GM23338 (cell line): Measurements from ENCODE around the gene C1R. TPM values are rescaled to one million over a fixed set of nuclear protein-coding genes. Genes with fewer than 3 reads are reported as not detected.

Experiments
- ATAC-seq: fragments of 200-7000 bp; cut with Tn5 transposase; 3 replicates; pipeline ENCODE4 v1.9.1; 2020
- DNase-seq: peaks from one replicate; pipeline ENCODE4 v3.0.0-alpha.2; 2015; ENCODE audit warnings: low spot score
- H2AFZ ChIP-seq: fragments of 200-600 bp; sonication (generic); 2 replicates; pipeline ENCODE4 v1.8.0; 2016; ENCODE audit warnings: antibody characterized with exemption, mild to moderate bottlenecking, moderate library complexity
- H3F3A ChIP-seq: fragments of 200-600 bp; sonication (generic); replicated peaks from 2 replicates; pipeline ENCODE4 v1.8.0; 2017; ENCODE audit warnings: antibody characterized with exemption, mixed run types, low read depth
- H3K27ac ChIP-seq: fragments of 200-600 bp; sonication (generic); 2 replicates; pipeline ENCODE4 v1.6.1; 2016; ENCODE audit warnings: low read depth
- H3K27me3 ChIP-seq: fragments of 200-600 bp; sonication (generic); 2 replicates; pipeline ENCODE4 v1.8.0; 2016; ENCODE audit warnings: mild to moderate bottlenecking, mixed run types, moderate library complexity; ENCODE audit not compliant: insufficient read depth
- H3K36me3 ChIP-seq: fragments of 200-600 bp; sonication (generic); 2 replicates; pipeline ENCODE4 v1.8.0; 2016; ENCODE audit warnings: mild to moderate bottlenecking; ENCODE audit not compliant: insufficient read depth
- H3K4me1 ChIP-seq: fragments of 200-600 bp; sonication (generic); 2 replicates; pipeline ENCODE4 v1.8.0; 2016; ENCODE audit warnings: mild to moderate bottlenecking, moderate library complexity; ENCODE audit not compliant: insufficient read depth
- H3K4me2 ChIP-seq: fragments of 200-600 bp; sonication (generic); 2 replicates; pipeline ENCODE4 v1.7.1; 2017; ENCODE audit warnings: mixed run types
- H3K4me3 ChIP-seq: fragments of 200-600 bp; sonication (generic); 2 replicates; pipeline ENCODE4 v1.6.1; 2016; ENCODE audit warnings: mixed run types
- H3K79me2 ChIP-seq: fragments of 200-600 bp; sonication (generic); replicated peaks from 2 replicates; pipeline ENCODE4 v1.8.0; 2017; ENCODE audit warnings: mild to moderate bottlenecking; ENCODE audit not compliant: insufficient read depth
- H3K9me2 ChIP-seq: fragments of 200-600 bp; sonication (generic); 2 replicates; pipeline ENCODE4 v1.8.0; 2017; ENCODE audit not compliant: insufficient read depth
- H4K20me1 ChIP-seq: fragments of 200-600 bp; sonication (generic); replicated peaks from 2 replicates; pipeline ENCODE4 v1.8.0; 2017; ENCODE audit warnings: mild to moderate bottlenecking; ENCODE audit not compliant: insufficient read depth
- H3K27ac Mint-ChIP-seq: 2 replicates; pipeline ENCODE4 v1.8.0; 2020; ENCODE audit warnings: inconsistent platforms, mild to moderate bottlenecking, moderate library complexity, mixed read lengths
- H3K27me3 Mint-ChIP-seq: 3 replicates; pipeline ENCODE4 v1.8.0; 2022; ENCODE audit warnings: low read depth, mild to moderate bottlenecking, moderate library complexity, mixed read lengths, inconsistent platforms; ENCODE audit not compliant: insufficient read depth, poor library complexity
- H3K36me3 Mint-ChIP-seq: 3 replicates; pipeline ENCODE4 v1.8.0; 2021; ENCODE audit warnings: low read depth, mild to moderate bottlenecking, inconsistent platforms, moderate library complexity, mixed read lengths
- H3K4me1 Mint-ChIP-seq: 3 replicates; pipeline ENCODE4 v1.8.0; 2020; ENCODE audit warnings: mild to moderate bottlenecking, inconsistent platforms, mixed read lengths
- H3K4me3 Mint-ChIP-seq: 3 replicates; pipeline ENCODE4 v1.8.0; 2021; ENCODE audit warnings: moderate library complexity, mild to moderate bottlenecking, inconsistent platforms, mixed read lengths
- H3K9me3 Mint-ChIP-seq: 3 replicates; pipeline ENCODE4 v1.8.0; 2020; ENCODE audit warnings: moderate library complexity, mild to moderate bottlenecking, inconsistent platforms, mixed read lengths
- EZH2 ChIP-seq: fragments of 200-600 bp; sonication (generic); IDR thresholded peaks from one replicate; pipeline ENCODE4 v1.8.0; 2017; ENCODE audit warnings: antibody characterized with exemption, mild to moderate bottlenecking, low read depth; ENCODE audit not compliant: unreplicated experiment
- EZH2phosphoT487 ChIP-seq: fragments of 200-600 bp; sonication (generic); IDR thresholded peaks from one replicate; pipeline ENCODE4 v1.8.1; 2018; ENCODE audit warnings: antibody characterized with exemption; ENCODE audit not compliant: unreplicated experiment
- JUNB ChIP-seq: IDR thresholded peaks from one replicate; pipeline ENCODE4 v1.6.1; 2016; ENCODE audit warnings: antibody characterized with exemption; ENCODE audit not compliant: unreplicated experiment
- NANOG ChIP-seq: IDR thresholded peaks from 2 replicates; pipeline ENCODE4 v1.6.1; 2016; ENCODE audit warnings: antibody characterized with exemption, borderline replicate concordance
- POLR2AphosphoS5 ChIP-seq: IDR thresholded peaks from 2 replicates; pipeline ENCODE4 v1.6.1; 2016; ENCODE audit warnings: antibody characterized with exemption, low read depth
- STAT1 ChIP-seq: IDR thresholded peaks from one replicate; pipeline ENCODE4 v1.6.1; 2016; ENCODE audit warnings: antibody characterized with exemption; ENCODE audit not compliant: unreplicated experiment
- ZNF114 ChIP-seq: fragments of 250-450 bp; sonication (Bioruptor Pico); IDR thresholded peaks from 2 replicates; pipeline ENCODE4 v1.5.0; 2020; ENCODE audit warnings: mild to moderate bottlenecking, moderate library complexity
- ZNF331 ChIP-seq: fragments of 250-450 bp; sonication (Bioruptor Pico); IDR thresholded peaks from 2 replicates; pipeline ENCODE4 v1.5.0; 2020; ENCODE audit warnings: low read depth, mild to moderate bottlenecking, moderate library complexity
- polyA plus RNA-seq: library from polyadenylated mRNA; unstranded; fragments of >200 nt; fragmentation: Nextera tagmentation; extraction: Ambion mirVana; gene quantifications from 2 replicates; pipeline ENCODE4 v1.2.1, GENCODE V29; 2016
- total RNA-seq: library from RNA; depleted of rRNA; stranded (reverse); fragments of >200 nt; shearing (Covaris generic); gene quantifications from 2 replicates; pipeline ENCODE4 v1.2.3, GENCODE V29; 2014
- TF ChIP-seq, protein P1 (sequence below), 2 experiments: fragments of 200-600 bp in 1 of 2; sonication (generic) in 1 of 2; conservative IDR thresholded peaks; 2 replicates each; pipeline versions ENCODE4 v1.5.1 to v1.6.1; 2016 to 2017; ENCODE audit warnings: antibody characterized with exemption in 2 of 2, low read depth in 2 of 2, mild to moderate bottlenecking in 2 of 2, moderate library complexity in 1 of 2
- TF ChIP-seq, protein P2 (sequence below): IDR thresholded peaks from one replicate; pipeline ENCODE4 v1.6.1; 2018; ENCODE audit warnings: antibody characterized with exemption; ENCODE audit not compliant: unreplicated experiment

C1R gene
- total and polyA plus RNA-seq, 2 experiments from 2014 or later, result 6.4 to 8.8 TPM

DNA sequence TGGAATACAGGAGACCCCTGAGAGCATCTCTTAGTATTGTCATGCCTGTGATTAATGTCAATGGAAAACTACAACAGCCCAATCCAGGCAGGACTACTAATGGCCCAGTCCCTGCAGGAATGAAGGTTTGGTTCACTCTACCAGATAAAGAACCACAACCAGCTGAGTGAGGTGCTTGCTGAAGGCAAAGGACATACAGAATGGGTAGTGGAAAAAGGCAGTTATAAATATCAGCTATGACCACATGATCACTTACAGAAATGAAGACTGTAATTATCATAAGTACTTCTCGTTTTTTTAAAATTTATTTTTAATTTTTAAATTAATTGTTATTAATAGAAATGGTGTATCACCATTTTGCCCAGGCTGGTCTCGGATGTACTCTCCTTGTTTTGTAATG, 56.8 kb downstream of the C1R start:
- H3K79me2 ChIP-seq, result no peaks in the 10 kb centered on the region
- Mint-ChIP-seq H3K27me3 (no peaks in the 10 kb centered on the region), H3K9me3 (no peaks in the 10 kb centered on the region; the same call in 2 of the 3 replicates), H3K27ac (no peak overlapping the region), H3K36me3 (no peaks in the 10 kb centered on the region; the same call in 2 of the 3 replicates), H3K4me1 (peaks cover 18% of the 10 kb centered on the region), H3K4me3 (no peak overlapping the region)
- no peaks in the 10 kb centered on the region for H3K27me3 ChIP-seq
- ATAC-seq (no peak), DNase-seq (no peak)
- no peaks in the 10 kb centered on the region for H3K36me3 ChIP-seq
- 0 out of 2 replicates have a peak overlapping the region, but pooled peaks have one; percentile 5 for H2AFZ ChIP-seq
- H3K27ac ChIP-seq, result no peak overlapping the region
- no peaks in the 10 kb centered on the region for H4K20me1 ChIP-seq
- peaks cover 7% of the 10 kb centered on the region for H3K9me2 ChIP-seq
- no peak overlapping the region for H3K4me2 ChIP-seq
- no peak overlapping the region for H3K4me3 ChIP-seq
- H3K4me1 ChIP-seq, result peaks cover 9% of the 10 kb centered on the region
- TF ChIP-seq NANOG, result no peak
- TF ChIP-seq STAT1, result no peak
- no peak for TF ChIP-seq POLR2AphosphoS5
- no peak for TF ChIP-seq ZNF114 (CRISPR knock-in tag)
- TF ChIP-seq, protein P1, sequence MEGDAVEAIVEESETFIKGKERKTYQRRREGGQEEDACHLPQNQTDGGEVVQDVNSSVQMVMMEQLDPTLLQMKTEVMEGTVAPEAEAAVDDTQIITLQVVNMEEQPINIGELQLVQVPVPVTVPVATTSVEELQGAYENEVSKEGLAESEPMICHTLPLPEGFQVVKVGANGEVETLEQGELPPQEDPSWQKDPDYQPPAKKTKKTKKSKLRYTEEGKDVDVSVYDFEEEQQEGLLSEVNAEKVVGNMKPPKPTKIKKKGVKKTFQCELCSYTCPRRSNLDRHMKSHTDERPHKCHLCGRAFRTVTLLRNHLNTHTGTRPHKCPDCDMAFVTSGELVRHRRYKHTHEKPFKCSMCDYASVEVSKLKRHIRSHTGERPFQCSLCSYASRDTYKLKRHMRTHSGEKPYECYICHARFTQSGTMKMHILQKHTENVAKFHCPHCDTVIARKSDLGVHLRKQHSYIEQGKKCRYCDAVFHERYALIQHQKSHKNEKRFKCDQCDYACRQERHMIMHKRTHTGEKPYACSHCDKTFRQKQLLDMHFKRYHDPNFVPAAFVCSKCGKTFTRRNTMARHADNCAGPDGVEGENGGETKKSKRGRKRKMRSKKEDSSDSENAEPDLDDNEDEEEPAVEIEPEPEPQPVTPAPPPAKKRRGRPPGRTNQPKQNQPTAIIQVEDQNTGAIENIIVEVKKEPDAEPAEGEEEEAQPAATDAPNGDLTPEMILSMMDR (conservative IDR thresholded peaks at IDR 0.05; ENCODE audit: low read depth in 2 of 2), result no peak
- TF ChIP-seq ZNF331 (CRISPR knock-in tag), result no peak
- no peak for TF ChIP-seq EZH2
- no peak for TF ChIP-seq EZH2phosphoT487
- TF ChIP-seq, protein P2, sequence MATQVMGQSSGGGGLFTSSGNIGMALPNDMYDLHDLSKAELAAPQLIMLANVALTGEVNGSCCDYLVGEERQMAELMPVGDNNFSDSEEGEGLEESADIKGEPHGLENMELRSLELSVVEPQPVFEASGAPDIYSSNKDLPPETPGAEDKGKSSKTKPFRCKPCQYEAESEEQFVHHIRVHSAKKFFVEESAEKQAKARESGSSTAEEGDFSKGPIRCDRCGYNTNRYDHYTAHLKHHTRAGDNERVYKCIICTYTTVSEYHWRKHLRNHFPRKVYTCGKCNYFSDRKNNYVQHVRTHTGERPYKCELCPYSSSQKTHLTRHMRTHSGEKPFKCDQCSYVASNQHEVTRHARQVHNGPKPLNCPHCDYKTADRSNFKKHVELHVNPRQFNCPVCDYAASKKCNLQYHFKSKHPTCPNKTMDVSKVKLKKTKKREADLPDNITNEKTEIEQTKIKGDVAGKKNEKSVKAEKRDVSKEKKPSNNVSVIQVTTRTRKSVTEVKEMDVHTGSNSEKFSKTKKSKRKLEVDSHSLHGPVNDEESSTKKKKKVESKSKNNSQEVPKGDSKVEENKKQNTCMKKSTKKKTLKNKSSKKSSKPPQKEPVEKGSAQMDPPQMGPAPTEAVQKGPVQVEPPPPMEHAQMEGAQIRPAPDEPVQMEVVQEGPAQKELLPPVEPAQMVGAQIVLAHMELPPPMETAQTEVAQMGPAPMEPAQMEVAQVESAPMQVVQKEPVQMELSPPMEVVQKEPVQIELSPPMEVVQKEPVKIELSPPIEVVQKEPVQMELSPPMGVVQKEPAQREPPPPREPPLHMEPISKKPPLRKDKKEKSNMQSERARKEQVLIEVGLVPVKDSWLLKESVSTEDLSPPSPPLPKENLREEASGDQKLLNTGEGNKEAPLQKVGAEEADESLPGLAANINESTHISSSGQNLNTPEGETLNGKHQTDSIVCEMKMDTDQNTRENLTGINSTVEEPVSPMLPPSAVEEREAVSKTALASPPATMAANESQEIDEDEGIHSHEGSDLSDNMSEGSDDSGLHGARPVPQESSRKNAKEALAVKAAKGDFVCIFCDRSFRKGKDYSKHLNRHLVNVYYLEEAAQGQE, result no peak
- no peaks in the 10 kb centered on the region for H3F3A ChIP-seq

DNA sequence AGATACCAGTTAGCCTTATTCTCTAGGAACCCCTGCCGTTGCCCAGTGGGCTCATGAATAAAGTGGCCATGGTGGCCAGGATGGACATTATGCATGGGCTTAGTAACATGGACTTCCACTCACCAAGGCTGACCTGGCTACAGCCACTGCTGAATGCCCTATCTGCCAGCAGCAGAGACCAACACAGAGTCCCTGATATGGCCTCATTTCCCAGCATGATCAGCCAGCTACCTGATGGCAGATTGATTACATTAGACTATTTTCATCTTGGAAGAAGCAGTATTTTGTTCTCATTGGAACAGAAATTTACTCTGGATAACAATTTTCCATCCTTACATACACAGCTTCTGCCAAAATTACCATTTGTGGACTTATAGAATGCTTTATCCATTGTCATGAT, 57.8 kb downstream of the C1R start:
- no peaks in the 10 kb centered on the region for H3K36me3 ChIP-seq
- H3K36me3 Mint-ChIP-seq, result no peaks in the 10 kb centered on the region; the same call in 2 of the 3 replicates
- ATAC-seq, result no peak

More for the DNA sequence above, 57.8 kb downstream of the C1R start:
- no peak overlapping the region for H3K4me3 Mint-ChIP-seq
- TF ChIP-seq NANOG (no peak), ZNF114 (CRISPR knock-in tag) (no peak), JUNB (no peak), EZH2 (no peak), STAT1 (no peak)
- TF ChIP-seq, protein P2, result no peak
- TF ChIP-seq, protein P1 (conservative IDR thresholded peaks at IDR 0.05; ENCODE audit: low read depth in 2 of 2), result no peak
- H3K4me1 ChIP-seq, result peaks cover 9% of the 10 kb centered on the region
- peaks cover 1% of the 10 kb centered on the region for H3K27me3 Mint-ChIP-seq
- peaks cover 7% of the 10 kb centered on the region for H3K9me2 ChIP-seq
- no peaks in the 10 kb centered on the region for H4K20me1 ChIP-seq
- no peak overlapping the region for H2AFZ ChIP-seq
- peaks cover 5% of the 10 kb centered on the region; the same call in 2 of the 3 replicates for H3K9me3 Mint-ChIP-seq
- H3K27ac Mint-ChIP-seq, result no peak overlapping the region
- DNase-seq, result no peak
- no peaks in the 10 kb centered on the region for H3F3A ChIP-seq
- H3K79me2 ChIP-seq, result no peaks in the 10 kb centered on the region
- H3K27ac ChIP-seq, result no peak overlapping the region
- H3K4me2 ChIP-seq, result no peak overlapping the region
- no peak overlapping the region for H3K4me3 ChIP-seq
- H3K27me3 ChIP-seq, result no peaks in the 10 kb centered on the region
- H3K4me1 Mint-ChIP-seq, result peaks cover 18% of the 10 kb centered on the region
